Epithelial cell of prostate (primary cell): ENCODE results near the gene SORD.
A peak's percentile ranks its signal among the peaks of the same experiment; 100 is the strongest.
"Not testable (repeated sequence)": the region's sequence is repeated elsewhere in the genome, so short reads cannot be mapped to it uniquely, and the experiment has no call there.

Source experiments
- DNase-seq: peaks from one replicate; pipeline ENCODE4 v3.0.0-alpha.2; 2011; ENCODE audit warnings: low read depth, low spot score
- H3K27ac ChIP-seq: fragments of 450-650 bp; 2 replicates; pipeline ENCODE4 v1.5.1; 2017; ENCODE audit warnings: mild to moderate bottlenecking

The SORD gene

GRCh38 chr15:45022871-45023658 is at the start of gene SORD:
Gene SORD, plus strand, starts transcription at chr15:45023195. Its CDS starts 89 bp downstream, at chr15:45023284.
- DNase-seq: peak; percentile 2
- no peak within 1 kb of the TSS for H3K27ac ChIP-seq

GRCh38 chr15:44976183-44976582 is 46.8 kb upstream of the SORD start:
- DNase-seq: not testable (repeated sequence)

GRCh38 chr15:44977781-44978180 is 45.2 kb upstream of the SORD start:
- H3K27ac ChIP-seq, DNase-seq: not testable (repeated sequence)

More at GRCh38 chr15:44976183-44976582, 46.8 kb upstream of the SORD start:
- not testable (repeated sequence) for H3K27ac ChIP-seq

GRCh38 chr15:44979617-44980339 is 43.2 kb upstream of the SORD start:
- H3K27ac ChIP-seq, DNase-seq: not testable (repeated sequence)

GRCh38 chr15:44984144-44984543 is 38.9 kb upstream of the SORD start:
- DNase-seq, H3K27ac ChIP-seq: not testable (repeated sequence)

GRCh38 chr15:44986346-44987055 is 36.5 kb upstream of the SORD start:
- H3K27ac ChIP-seq, DNase-seq: not testable (repeated sequence)

- DNase-seq, H3K27ac ChIP-seq: not testable (repeated sequence)
Observed at GRCh38 chr15:44987711-44988110, 35.3 kb upstream of the SORD start.

- DNase-seq, H3K27ac ChIP-seq: not testable (repeated sequence)
Observed at GRCh38 chr15:44988184-44988869, 34.7 kb upstream of the SORD start.

- not testable (repeated sequence) for DNase-seq, H3K27ac ChIP-seq
Observed at GRCh38 chr15:44988870-44989219, 34.1 kb upstream of the SORD start.

GRCh38 chr15:44997632-44998031 is 25.4 kb upstream of the SORD start:
- not testable (repeated sequence) for H3K27ac ChIP-seq, DNase-seq

- no peak for DNase-seq
- no peak overlapping the region for H3K27ac ChIP-seq
Observed at GRCh38 chr15:44999105-44999504, 23.9 kb upstream of the SORD start.

GRCh38 chr15:45001180-45001579 is 21.8 kb upstream of the SORD start:
- H3K27ac ChIP-seq, DNase-seq: not testable (repeated sequence)

- DNase-seq: peak; percentile 12
- not testable (repeated sequence) for H3K27ac ChIP-seq
Observed at GRCh38 chr15:45003731-45004410, 19.1 kb upstream of the SORD start.

GRCh38 chr15:45004590-45005175 is 18.3 kb upstream of the SORD start:
- H3K27ac ChIP-seq: not testable (repeated sequence)

GRCh38 chr15:45009046-45009445 is 13.9 kb upstream of the SORD start:
- no peak overlapping the region for H3K27ac ChIP-seq
- DNase-seq: no peak

More at GRCh38 chr15:45004590-45005175, 18.3 kb upstream of the SORD start:
- not testable (repeated sequence) for DNase-seq

GRCh38 chr15:45015114-45015513 is 7.9 kb upstream of the SORD start:
- not testable (repeated sequence) for DNase-seq

GRCh38 chr15:45020222-45020900 is 2.6 kb upstream of the SORD start:
- H3K27ac ChIP-seq, DNase-seq: not testable (repeated sequence)

More at GRCh38 chr15:45015114-45015513, 7.9 kb upstream of the SORD start:
- not testable (repeated sequence) for H3K27ac ChIP-seq

- DNase-seq, H3K27ac ChIP-seq: not testable (repeated sequence)
Observed at GRCh38 chr15:45020901-45021259, 2.1 kb upstream of the SORD start.

- no peak for DNase-seq
- H3K27ac ChIP-seq: no peak overlapping the region
Observed at GRCh38 chr15:45021348-45021747, 1.6 kb upstream of the SORD start.
